ENCODE data around the gene RET.

GRCh38 chr10:43048301-43049051, 28.4 kb upstream of the RET start:
- TF ChIP-seq CTCF (IDR thresholded peaks at IDR 0.05), result no peak
- TF ChIP-seq POLR2AphosphoS5 (IDR thresholded peaks at IDR 0.05), result no peak
- TF ChIP-seq POLR2A (IDR thresholded peaks at IDR 0.05), result no peak
- no peak for TF ChIP-seq EP300 (IDR thresholded peaks at IDR 0.05)
